Aorta (tissue), 5 donors: ENCODE results near the gene DYSF. TPM values are rescaled to one million over a fixed set of nuclear protein-coding genes. Genes with fewer than 3 reads are reported as not detected.

Experiments
- ATAC-seq: fragments of 200-7000 bp; cut with Tn5 transposase; one replicate; pipeline ENCODE4 v1.9.1; 2022; ENCODE audit warnings: moderate library complexity; ENCODE audit not compliant: low FRiP score
- DNase-seq, 2 donors: peaks; one replicate each; pipeline ENCODE4 v3.0.0-alpha.2; 2020
- H3K27ac ChIP-seq, 2 donors: one replicate each; pipeline ENCODE4 v1.5.1; 2013; ENCODE audit warnings: low read length in 2 of 2, mild to moderate bottlenecking in 2 of 2, moderate library complexity in 2 of 2, control low read depth in 1 of 2, inconsistent platforms in 1 of 2, low read depth in 1 of 2
- H3K27me3 ChIP-seq, 2 donors: one replicate each; pipeline ENCODE4 v1.6.1; 2013; ENCODE audit warnings: control low read depth in 1 of 2, low read length in 1 of 2, mild to moderate bottlenecking in 1 of 2, moderate library complexity in 1 of 2; ENCODE audit not compliant: insufficient read depth in 2 of 2, control insufficient read depth in 1 of 2
- H3K36me3 ChIP-seq, 2 donors: one replicate each; pipeline ENCODE4 v1.6.1; 2013; ENCODE audit warnings: control low read depth in 1 of 2, low read length in 1 of 2, mild to moderate bottlenecking in 1 of 2; ENCODE audit not compliant: insufficient read depth in 2 of 2, control insufficient read depth in 1 of 2
- H3K4me1 ChIP-seq, 2 donors: one replicate each; pipeline ENCODE4 v1.6.1; 2013; ENCODE audit warnings: low read length in 2 of 2, control low read depth in 1 of 2, mild to moderate bottlenecking in 1 of 2, moderate library complexity in 1 of 2; ENCODE audit not compliant: insufficient read depth in 2 of 2, control insufficient read depth in 1 of 2
- H3K4me3 ChIP-seq, 2 donors: one replicate each; pipeline ENCODE4 v1.5.1; 2013; ENCODE audit warnings: low read length in 2 of 2, control low read depth in 1 of 2, mild to moderate bottlenecking in 1 of 2
- H3K9me3 ChIP-seq: one replicate; pipeline ENCODE4 v1.6.1; 2013; ENCODE audit warnings: mild to moderate bottlenecking, low read length; ENCODE audit not compliant: control insufficient read depth
- WGBS, 2 donors: extraction: QIAGEN DNeasy Blood & Tissue Kit; methylation state at CpG; one replicate each; pipeline ENCODE4 v1.1.7; 2013; 5-methylcytosine and 5-hydroxymethylcytosine counted together
- intact Hi-C, 2 donors: fragments of 100-400 bp; cut with DNase I; formaldehyde crosslinking; loops; one replicate each; pipeline versions ENCODE4 v1.14.2 to v1.15.0; 2022
- polyA plus RNA-seq, 2 donors: library from polyadenylated mRNA; stranded (reverse); fragments of 200-250 nt; gene quantifications; one replicate each; pipeline ENCODE4 v1.2.3, GENCODE V29; 2013
- total RNA-seq, 2 donors: library from RNA; stranded (reverse); fragmentation: NEBNext Ultra II Directional; extraction: Animal tissue kit (Norgen Biotek cat#: 25700); gene quantifications; one replicate each; pipeline ENCODE4 v1.2.1, GENCODE V29; 2021
- donor health status: healthy with polysubstance abuse.
- donor health status: Bipolar disorder and iron deficiency.
- donor health status: DM: no; HTN: no; CAD: no.
- donor health status: DM: no; HTN: no; CAD: no.
- donor health status: DM: yes; HTN: yes; CAD: no.

DYSF gene
- total and polyA plus RNA-seq, 4 donors = 3.1 to 28.8 (median 17.5) TPM

DNA sequence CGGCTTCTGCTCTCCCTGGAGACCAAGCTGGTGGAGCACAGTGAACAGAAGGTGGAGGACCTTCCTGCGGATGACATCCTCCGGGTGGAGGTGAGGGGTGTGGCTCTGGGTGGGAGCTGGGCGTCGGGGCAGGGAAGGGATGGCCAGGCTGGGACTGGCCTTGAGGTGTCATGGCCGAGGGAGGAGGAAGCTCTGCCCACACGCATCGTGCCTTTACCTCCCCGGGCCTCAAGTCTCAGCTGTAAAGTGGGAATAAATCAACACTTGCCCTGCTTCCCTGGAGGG lies 98.2 kb downstream of the DYSF start:
- Histone ChIP-seq H3K9me3 (no peaks in the 10 kb centered on the region), H3K4me1 (no peaks in the 10 kb centered on the region), H3K36me3 (no peaks in the 10 kb centered on the region), H3K27me3 (no peaks in the 10 kb centered on the region), H3K4me3 (no peak overlapping the region), H3K27ac (no peak overlapping the region)
- intact Hi-C loops = loop anchor here in 1 of 2 donors (5.0 kb wide), 1 partner anchor 446 kb away; no protein-coding TSS in a partner anchor
- ATAC-seq (no peak), DNase-seq (peak in 1 of 2 donors; percentile 72)
- 96% methylated on average over 9 of the region's 9 CpGs for WGBS, 2 donors

- DNase-seq (peak; percentile 19 to 37), ATAC-seq (no peak)
- H3K27ac ChIP-seq = no peak overlapping the region
- WGBS, 2 donors = 92 to 93% methylated on average over 6 of the region's 6 CpGs
- no peaks in the 10 kb centered on the region for H3K27me3 ChIP-seq
- no peak overlapping the region for H3K4me3 ChIP-seq
- H3K36me3 ChIP-seq = no peaks in the 10 kb centered on the region
- intact Hi-C loops = loop anchor here in 1 of 2 donors (5.0 kb wide), 1 partner anchor 445 kb away; no protein-coding TSS in a partner anchor
- no peaks in the 10 kb centered on the region for H3K4me1 ChIP-seq
- H3K9me3 ChIP-seq = no peaks in the 10 kb centered on the region
Measured at GRCh38 chr2:71552356-71552755, 99.0 kb downstream of the DYSF start.

DNA sequence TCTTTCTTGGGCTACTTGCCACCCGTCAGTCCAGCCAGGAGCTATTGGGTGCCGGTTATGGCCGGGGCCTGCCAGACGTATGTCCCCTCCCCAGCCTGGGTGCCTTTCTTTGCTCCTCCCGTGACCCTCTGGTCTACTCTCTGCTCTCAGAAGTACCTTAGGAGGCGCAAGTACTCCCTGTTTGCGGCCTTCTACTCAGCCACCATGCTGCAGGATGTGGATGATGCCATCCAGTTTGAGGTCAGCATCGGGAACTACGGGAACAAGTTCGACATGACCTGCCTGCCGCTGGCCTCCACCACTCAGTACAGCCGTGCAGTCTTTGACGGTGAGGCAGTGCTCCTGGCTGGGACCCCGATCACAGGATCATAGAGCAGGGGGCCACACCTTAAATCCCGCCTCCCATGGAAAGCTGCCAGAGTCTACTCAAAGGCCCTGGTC lies 99.5 kb downstream of the DYSF start:
- H3K9me3 ChIP-seq = no peaks in the 10 kb centered on the region
- no peaks in the 10 kb centered on the region for H3K36me3 ChIP-seq
- WGBS, 2 donors = 87 to 88% methylated on average over 15 of the region's 15 CpGs
- H3K27me3 ChIP-seq = no peaks in the 10 kb centered on the region
- intact Hi-C loops = loop anchor here in 1 of 2 donors (5.0 kb wide), 1 partner anchor 444 kb away; no protein-coding TSS in a partner anchor
- H3K4me1 ChIP-seq = no peaks in the 10 kb centered on the region
- ATAC-seq = no peak
- DNase-seq = peak; percentile 37 to 44
- H3K4me3 ChIP-seq = no peak overlapping the region
- H3K27ac ChIP-seq = no peak overlapping the region

DNA sequence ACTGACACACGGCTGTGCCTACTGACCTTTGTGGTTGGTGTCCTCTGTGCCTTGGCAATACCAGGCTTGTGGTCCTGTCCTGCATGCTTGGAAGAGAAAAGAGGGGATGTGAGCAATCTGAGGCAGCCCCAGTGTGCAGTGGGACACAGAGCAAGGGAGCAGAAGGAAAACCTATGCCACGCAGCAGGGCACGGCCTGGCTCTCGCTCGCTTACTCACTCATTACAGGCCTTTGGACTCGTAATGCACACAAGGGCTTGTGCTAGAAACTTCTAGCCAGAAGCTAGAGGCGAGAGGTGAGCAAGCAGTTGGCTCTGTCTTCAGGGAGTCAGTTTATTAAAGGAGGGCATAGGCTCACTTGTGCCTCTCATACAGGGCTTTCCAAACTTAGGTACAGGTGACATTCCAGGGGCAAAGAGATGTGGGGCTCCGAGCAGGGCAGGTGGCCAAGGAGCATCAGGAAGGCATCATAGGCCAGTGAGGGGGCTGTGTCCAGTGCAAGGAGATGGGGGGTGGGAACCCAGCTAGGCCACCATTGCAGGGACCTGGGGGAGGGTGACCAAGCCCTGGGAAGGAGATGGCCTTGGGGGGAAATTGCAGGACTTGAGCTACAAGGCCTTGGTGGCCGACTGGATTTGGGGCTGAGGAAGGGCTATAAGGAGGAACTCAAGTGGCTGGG lies 100.8 kb downstream of the DYSF start:
- no peaks in the 10 kb centered on the region for H3K4me1 ChIP-seq
- ATAC-seq (no peak), DNase-seq (peak; percentile 24 to 51)
- H3K27ac ChIP-seq = no peak overlapping the region
- no peaks in the 10 kb centered on the region for H3K36me3 ChIP-seq
- intact Hi-C loops = loop anchor here in 1 of 2 donors (5.0 kb wide), 1 partner anchor 443 kb away; no protein-coding TSS in a partner anchor
- no peak overlapping the region for H3K4me3 ChIP-seq
- WGBS, 2 donors = 93 to 94% methylated on average over 9 of the region's 9 CpGs
- no peaks in the 10 kb centered on the region for H3K9me3 ChIP-seq
- no peaks in the 10 kb centered on the region for H3K27me3 ChIP-seq

DNA sequence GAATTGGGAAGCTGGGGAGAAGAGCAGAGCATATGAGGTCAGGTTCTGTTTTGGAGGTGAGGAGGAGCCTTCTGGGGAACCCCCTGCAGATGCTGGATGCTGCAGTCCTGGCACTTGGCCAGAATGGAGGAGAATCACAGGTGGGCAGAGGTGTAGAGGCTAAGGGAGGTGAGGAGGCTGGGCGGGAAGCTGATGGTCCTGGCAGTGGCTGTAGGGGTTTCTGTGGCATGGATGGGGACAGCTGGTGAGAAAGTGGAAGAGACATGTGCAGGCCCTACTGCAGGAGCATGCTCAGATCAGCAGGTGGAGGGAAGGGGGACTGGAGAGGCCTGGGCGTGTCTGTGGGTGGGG lies 101.3 kb downstream of the DYSF start:
- DNase-seq = peak; percentile 30 to 52
- Histone ChIP-seq H3K27ac (no peak overlapping the region), H3K36me3 (no peaks in the 10 kb centered on the region), H3K4me1 (no peaks in the 10 kb centered on the region), H3K4me3 (no peak overlapping the region), H3K9me3 (no peaks in the 10 kb centered on the region), H3K27me3 (no peaks in the 10 kb centered on the region)
- WGBS, 2 donors = 97 to 100% methylated on average over 2 of the region's 2 CpGs
- intact Hi-C loops = loop anchor here in 1 of 2 donors (5.0 kb wide), 1 partner anchor 443 kb away; no protein-coding TSS in a partner anchor
- no peak for ATAC-seq

DNA sequence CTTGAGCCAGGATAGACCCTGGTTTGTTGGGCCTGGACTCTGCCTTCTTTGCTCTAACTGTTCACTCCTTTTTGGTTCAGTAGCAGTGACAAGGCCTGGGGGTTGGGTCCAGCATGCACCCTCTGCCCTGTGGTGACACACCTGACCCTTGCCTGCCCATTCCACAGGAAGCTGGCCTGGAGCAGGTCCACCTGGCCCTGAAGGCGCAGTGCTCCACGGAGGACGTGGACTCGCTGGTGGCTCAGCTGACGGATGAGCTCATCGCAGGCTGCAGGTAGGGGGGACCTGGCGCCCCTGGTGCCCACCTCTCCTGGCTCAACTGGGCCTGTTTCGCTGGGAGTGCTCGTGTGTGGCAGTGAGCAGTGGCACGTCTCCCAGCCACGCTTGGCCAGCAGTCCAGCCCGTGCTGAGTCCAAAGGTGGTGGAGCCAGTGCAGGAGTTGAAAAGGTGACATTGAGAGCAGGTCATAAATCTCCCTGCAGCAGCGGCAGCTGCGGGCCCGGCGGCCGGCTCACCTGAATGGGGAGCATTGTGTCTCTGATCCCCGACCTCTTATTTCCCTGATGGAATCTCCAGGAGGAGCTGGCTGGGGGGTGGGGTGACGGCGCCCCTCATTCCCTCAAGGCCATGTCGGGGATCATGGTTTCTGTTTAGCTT lies 102.6 kb downstream of the DYSF start:
- no peak for ATAC-seq
- WGBS, 2 donors = 85 to 91% methylated on average over 21 of the region's 21 CpGs

DNA sequence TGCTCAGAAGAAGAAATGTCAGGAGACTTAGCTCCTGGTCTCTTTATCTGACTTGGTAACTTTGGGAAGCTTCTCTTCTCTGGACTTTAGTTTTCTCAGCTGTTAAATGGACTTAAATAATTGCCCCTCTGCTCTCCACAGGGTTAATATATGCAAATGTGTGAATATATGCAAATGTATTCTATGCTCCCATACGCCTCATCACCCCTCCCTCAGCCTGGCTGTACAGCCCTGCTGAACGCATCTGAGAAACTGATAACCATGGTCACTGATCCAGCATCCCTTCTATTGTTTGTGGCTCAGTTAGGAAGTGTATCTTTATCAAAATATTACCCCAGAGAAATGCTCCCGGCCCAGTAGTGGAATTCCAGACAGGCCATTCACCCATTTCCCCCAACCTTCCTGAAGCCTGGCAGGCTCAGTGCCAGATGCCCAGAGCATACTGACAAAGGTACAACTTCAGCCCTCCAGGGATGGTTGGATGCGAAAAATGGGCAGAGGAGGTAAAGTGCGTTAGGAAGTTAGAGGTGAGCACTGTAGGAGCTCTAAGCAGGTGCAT lies 103.4 kb downstream of the DYSF start:
- 73 to 74% methylated on average over 5 of the region's 5 CpGs for WGBS, 2 donors

More for the DNA sequence above, 102.6 kb downstream of the DYSF start:
- Histone ChIP-seq H3K9me3 (no peaks in the 10 kb centered on the region), H3K36me3 (no peaks in the 10 kb centered on the region), H3K4me3 (no peak overlapping the region), H3K4me1 (no peaks in the 10 kb centered on the region), H3K27me3 (no peaks in the 10 kb centered on the region), H3K27ac (no peak overlapping the region)
- intact Hi-C loops = no loop called here
- peak; percentile 27 to 73 for DNase-seq

DNA sequence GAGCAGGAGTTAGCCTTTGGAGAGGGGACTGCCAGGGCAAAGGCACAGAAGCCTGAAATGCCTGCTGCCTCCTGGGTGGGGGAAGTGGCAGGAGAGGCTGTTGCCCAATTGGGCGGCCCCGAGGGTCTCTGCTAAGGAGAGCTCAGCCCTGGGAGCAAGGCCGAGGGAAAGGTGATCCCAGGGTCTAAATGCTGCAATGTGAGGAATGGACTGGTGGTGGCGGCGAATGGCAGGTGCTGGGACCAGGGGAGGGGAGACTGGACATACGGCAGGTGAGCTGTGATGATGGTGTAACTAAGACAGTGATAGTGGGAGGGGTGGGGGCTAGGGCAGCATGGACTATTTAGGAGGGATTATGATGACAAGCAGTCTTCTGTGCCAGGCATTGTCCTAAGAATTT lies 104.0 kb downstream of the DYSF start:
- WGBS, 2 donors = 94 to 96% methylated on average over 6 of the region's 6 CpGs
- intact Hi-C loops = no loop called here
- ATAC-seq (no peak), DNase-seq (peak; percentile 24 to 26)
- no peaks in the 10 kb centered on the region for H3K27me3 ChIP-seq
- no peak overlapping the region for H3K4me3 ChIP-seq
- no peaks in the 10 kb centered on the region for H3K36me3 ChIP-seq
- no peaks in the 10 kb centered on the region for H3K4me1 ChIP-seq
- no peaks in the 10 kb centered on the region for H3K9me3 ChIP-seq
- no peak overlapping the region for H3K27ac ChIP-seq

More for the DNA sequence above, 103.4 kb downstream of the DYSF start:
- Histone ChIP-seq H3K4me3 (no peak overlapping the region), H3K27ac (no peak overlapping the region), H3K27me3 (no peaks in the 10 kb centered on the region), H3K36me3 (no peaks in the 10 kb centered on the region), H3K4me1 (no peaks in the 10 kb centered on the region), H3K9me3 (no peaks in the 10 kb centered on the region)
- DNase-seq = peak; percentile 27 to 46
- ATAC-seq = no peak
- intact Hi-C loops = no loop called here
